Mammary epithelial cell (primary cell): ENCODE results near the gene RAB37.

Experiments
- EZH2 ChIP-seq: IDR thresholded peaks from 2 replicates; pipeline ENCODE4 v1.6.1; 2012; ENCODE audit warnings: low read length, inconsistent platforms, borderline replicate concordance
- TF ChIP-seq, protein P1 (sequence below), 2 donors: IDR thresholded peaks in 1 of 2; conservative IDR thresholded peaks in 1 of 2; 2 replicates each; pipeline ENCODE4 v1.5.1; 2011 to 2012; ENCODE audit warnings: inconsistent platforms in 2 of 2, low read length in 2 of 2, mild to moderate bottlenecking in 2 of 2, control low read depth in 1 of 2, low read depth in 1 of 2; ENCODE audit not compliant: insufficient read depth in 1 of 2; ENCODE audit errors: extremely low read depth in 1 of 2

DNA sequence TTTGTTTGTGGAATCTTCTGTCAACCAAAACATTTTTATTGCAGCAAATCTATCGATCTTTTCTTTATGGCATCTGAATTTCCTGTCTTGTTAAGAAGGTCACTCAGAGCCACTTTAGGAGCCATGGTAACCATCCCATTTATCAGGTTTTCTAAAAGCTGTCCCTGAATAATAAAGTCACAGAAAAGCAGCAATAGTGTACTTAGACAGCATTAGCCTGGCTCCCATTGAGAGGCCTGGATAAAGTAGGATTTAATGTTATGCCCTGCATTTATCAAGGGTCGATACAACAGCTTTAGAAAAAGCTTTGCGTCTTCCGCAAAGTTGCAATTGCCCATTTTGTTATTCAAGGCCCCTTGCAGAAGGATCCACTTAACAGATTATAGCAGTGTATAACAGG lies 14.3 kb upstream of the RAB37 start:
- TF ChIP-seq, protein P1, sequence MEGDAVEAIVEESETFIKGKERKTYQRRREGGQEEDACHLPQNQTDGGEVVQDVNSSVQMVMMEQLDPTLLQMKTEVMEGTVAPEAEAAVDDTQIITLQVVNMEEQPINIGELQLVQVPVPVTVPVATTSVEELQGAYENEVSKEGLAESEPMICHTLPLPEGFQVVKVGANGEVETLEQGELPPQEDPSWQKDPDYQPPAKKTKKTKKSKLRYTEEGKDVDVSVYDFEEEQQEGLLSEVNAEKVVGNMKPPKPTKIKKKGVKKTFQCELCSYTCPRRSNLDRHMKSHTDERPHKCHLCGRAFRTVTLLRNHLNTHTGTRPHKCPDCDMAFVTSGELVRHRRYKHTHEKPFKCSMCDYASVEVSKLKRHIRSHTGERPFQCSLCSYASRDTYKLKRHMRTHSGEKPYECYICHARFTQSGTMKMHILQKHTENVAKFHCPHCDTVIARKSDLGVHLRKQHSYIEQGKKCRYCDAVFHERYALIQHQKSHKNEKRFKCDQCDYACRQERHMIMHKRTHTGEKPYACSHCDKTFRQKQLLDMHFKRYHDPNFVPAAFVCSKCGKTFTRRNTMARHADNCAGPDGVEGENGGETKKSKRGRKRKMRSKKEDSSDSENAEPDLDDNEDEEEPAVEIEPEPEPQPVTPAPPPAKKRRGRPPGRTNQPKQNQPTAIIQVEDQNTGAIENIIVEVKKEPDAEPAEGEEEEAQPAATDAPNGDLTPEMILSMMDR (conservative IDR thresholded peaks at IDR 0.05 in 1 of 2, IDR thresholded peaks at IDR 0.05 in 1 of 2; ENCODE audit: extremely low read depth in 1 of 2, insufficient read depth in 1 of 2, low read depth in 1 of 2, low read length in 2 of 2) = no peak
- no peak for TF ChIP-seq EZH2
